Putamen (tissue), 1 donor: ENCODE measurements around the gene DPYSL5.
"Not testable (repeated sequence)": the region's sequence is repeated elsewhere in the genome, so short reads cannot be mapped to it uniquely, and the experiment has no call there.

Experiments used
- DNase-seq: peaks from one replicate; pipeline ENCODE4 v3.0.0-alpha.2; 2016; ENCODE audit warnings: low spot score

Gene DPYSL5

DNA sequence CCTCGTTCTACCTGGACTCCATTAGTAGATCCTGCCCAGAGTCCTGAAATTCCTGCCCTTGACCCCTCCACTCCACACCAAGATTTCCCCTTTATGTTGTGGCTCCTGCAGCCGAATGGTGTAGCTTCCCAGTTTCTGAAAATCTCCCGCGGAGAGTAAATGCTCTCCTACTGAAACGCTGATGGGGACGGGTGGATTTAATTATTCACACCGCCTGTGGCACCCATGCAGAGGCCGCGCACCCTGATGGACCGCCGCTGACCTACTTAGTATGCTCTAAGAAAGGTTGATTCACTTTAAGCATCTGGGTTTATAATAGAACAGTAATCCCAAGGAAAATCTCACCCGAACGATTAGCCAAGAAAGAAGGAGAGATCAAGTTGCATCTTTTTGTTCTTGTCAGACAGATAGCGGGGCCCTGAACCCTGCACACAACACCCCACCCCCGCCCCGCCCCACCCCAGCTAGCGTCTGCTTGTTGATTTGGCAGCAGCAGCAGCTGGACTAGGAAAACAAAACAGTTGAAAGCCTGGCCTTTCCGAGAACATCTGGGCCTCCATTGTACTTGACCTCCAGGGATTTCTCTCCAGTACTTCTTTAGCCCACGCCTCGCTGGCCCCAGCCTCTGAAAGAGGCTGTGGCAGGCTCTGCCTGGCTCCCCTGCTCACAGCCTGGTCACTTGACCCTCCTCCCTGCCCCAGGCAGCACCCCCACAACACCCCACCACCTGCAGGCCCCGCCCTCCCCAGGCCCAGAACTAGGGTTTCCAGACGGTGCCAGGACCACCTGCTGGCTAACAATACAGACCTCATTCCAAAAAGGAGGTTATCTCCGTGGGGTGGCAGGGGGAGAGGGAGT, 53.6 kb downstream of the DPYSL5 start:
- DNase-seq: peak; percentile 57

GRCh38 chr2:26903676-26904075, 55.7 kb downstream of the DPYSL5 start:
- no peak for DNase-seq

- no peak for DNase-seq
Measured at GRCh38 chr2:26904839-26905238, 56.9 kb downstream of the DPYSL5 start.

- DNase-seq: no peak
Measured at GRCh38 chr2:26905341-26906198, 57.6 kb downstream of the DPYSL5 start.

- DNase-seq: no peak
Measured at GRCh38 chr2:26907416-26907815, 59.5 kb downstream of the DPYSL5 start.

DNA sequence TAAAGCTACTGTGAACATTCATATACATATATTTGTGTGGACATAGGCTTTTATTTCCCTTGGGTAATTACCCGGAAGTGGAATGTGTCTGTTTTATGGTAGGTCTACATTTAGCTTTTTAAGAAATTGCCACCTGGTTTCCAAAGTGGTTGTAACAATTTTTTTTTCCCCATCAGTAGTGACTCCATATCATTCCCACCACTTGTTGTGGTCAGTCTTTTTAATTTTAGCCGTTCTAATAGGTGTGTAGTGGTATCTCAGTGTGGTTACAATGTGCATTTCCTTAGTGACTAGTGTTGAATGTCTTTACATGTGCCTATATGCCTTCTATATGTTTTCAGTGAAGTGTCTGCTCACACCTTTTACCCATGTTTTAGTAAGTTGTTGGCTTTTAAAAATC, 62.2 kb downstream of the DPYSL5 start:
- no peak for DNase-seq

DNA sequence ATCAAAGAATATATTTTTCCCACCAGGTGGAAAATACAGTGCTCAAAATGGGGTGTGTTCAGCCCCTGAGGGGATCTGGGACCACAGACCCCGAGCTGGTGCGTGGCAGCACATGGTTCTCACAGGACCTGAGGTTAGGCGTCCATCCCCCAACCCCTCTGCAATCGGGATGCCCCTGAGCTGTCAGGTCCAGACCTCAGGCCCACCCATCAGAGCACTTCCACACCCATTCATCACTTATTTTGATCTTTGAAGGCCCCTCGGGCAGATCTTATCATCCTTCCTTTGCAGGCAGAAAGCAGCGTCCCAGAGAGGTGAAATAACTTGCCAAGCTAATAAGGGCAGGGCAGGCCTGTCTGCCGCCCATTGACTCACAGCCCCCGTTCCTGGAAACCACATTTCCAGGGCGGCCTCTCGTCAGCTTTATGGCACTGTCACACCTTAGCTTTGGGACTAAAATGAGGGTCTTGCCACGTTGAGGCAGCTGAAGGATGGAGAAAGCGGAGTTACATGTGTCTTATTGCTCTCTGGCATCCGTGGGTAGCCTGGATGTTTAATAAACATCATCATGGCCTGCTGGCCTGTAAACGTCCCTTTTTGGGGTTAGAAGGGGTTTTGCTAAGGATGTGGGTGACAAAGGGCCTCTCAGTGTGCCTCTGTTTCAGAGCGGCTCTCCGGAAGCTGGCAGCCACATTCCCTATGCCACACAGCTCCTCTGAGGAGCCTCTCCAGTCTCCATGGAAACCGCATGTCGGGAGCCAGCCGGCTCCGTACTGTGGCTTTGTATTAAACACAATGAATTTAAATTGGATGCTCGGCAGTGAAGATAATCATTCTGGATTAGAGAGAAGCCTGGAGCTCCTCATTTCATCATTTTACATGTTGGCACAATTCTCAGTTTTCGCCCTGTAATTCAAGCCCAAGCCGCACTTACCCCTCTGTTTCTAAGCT, 64.3 kb downstream of the DPYSL5 start:
- DNase-seq: peak; percentile 87

DNA sequence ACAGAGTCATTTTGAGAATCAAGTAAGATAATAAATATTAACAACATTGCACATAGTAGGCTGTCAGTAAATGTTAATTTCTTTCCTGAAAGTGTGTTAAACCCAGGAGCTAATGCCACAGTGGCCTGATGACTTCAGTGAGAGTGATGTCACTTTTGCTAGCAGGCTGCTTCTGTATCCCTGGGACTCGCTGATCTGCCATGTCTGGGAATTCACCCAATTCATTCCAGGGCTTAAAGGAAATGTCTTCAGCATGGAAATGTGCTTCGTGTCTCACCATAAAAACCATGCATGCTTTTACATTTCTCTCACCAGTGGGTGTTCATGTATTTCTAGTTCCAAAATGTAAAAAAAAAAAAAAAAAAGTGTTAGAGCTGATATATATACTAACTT, 65.7 kb downstream of the DPYSL5 start:
- DNase-seq: peak; percentile 62

DNA sequence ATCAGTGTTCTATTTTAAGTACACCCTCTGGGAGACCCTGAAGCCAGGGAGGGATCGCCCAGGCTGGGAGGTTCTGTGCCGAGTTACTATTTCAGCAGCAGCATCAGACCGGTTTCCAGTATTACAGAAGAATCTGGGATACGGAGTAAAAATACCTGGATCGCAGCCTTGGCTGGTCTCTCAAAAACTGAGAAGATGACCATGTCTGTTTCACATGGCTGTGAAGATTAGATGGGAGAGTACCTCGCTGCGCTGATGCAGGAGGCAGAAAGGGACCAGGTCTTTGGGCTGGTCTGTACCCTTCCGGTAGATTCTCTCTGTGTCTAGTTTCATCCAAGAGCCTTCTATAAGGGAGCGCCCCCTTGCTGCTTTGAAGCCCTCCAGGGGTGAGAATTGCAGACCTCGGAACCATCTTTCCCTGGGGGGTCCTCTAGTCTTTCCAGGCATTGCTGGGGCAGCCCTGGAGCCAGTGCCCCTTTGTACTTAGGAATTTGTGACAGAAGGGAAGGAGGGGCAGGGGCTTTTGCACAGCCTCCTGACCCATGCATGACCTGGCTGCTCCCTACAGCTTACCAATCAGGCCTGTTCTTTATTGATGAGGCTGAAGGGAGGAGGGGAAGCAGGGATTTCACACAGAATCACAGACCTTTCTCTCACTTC, 66.2 kb downstream of the DPYSL5 start:
- no peak for DNase-seq

GRCh38 chr2:26914659-26915310, 66.9 kb downstream of the DPYSL5 start:
- DNase-seq: no peak

DNA sequence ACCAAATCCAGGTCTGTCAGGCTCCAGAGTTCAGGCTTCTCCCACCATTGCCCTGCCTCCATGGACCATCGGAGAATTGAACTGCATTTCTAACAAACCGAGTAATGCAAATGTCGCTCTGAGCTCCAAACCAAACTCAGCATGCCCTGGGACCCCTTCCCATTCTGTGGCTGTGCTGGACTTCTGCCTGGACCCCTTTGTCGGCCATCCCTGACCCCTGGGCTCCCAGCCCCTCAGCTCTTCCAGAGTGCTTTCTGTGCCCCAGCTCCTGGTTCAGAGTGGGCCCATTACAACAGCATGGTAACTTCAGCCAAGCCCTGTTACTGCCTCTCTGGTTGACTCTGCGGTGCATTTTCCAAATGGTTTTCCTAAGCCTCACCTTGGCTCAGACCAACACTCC, 67.4 kb downstream of the DPYSL5 start:
- DNase-seq: no peak

DNA sequence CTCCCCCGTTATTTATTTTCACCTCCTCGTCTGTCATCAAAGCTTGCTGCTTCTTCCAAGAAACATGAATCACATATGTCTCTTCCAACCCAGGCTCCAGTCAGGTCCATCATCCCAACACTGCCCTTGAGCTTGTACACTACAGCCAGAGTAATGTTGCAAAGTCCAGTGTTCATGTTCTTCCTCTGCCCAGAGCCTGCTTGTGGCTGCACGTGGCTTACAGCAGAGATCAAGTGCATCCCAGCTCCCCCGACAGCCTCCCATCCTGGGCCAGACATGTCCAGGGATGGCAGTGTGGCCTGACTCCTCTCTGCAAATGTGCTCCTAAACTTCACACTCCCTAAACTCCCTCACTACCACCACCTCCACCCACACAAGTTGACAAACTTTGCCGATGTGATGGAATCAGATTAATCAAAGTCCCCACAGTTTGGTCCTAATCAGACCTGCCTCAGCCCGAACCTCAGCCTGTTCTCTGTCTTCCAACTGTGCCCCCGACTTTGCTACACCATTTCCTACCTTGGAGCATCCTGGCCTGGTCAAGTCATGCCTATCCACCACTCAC, 68.3 kb downstream of the DPYSL5 start:
- DNase-seq: no peak

GRCh38 chr2:26917135-26917836, 69.4 kb downstream of the DPYSL5 start:
- no peak for DNase-seq

DNA sequence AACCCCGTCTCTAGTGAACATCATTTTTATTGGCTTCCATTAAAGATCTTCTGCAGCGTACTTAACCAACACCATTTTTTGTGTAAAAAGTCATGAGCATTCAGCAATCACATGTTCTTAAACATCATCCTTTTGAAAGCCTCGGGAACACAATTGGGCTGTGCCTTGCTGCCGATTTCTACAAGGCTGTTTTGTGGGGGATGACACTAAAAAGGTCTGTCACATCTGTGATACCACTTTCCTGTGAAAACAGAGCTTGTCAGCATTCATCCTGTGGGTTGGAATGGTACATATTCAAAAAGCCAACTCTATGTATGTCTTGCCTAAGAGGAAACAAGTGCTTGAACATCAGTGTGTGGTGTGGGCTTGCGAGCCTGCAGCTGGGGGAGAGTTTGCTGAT, 73.4 kb downstream of the DPYSL5 start:
- DNase-seq: peak; percentile 64

GRCh38 chr2:26922405-26923188, 74.7 kb downstream of the DPYSL5 start:
- peak; percentile 87 for DNase-seq

DNA sequence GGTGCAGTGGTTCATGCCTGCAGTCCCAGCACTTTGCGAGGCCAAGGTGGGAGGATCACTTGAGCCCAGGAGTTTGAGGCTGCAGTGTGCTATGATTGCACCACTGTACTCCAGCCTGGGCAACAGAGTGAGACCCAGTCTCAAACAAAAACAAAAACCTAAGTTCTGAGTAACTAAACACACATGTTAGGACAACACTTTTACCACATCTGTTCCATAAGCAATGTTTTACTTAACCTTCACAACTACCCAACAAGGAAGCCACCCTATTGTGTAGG, 75.2 kb downstream of the DPYSL5 start:
- not testable (repeated sequence) for DNase-seq

GRCh38 chr2:26924731-26925099, 76.8 kb downstream of the DPYSL5 start:
- DNase-seq: no peak

DNA sequence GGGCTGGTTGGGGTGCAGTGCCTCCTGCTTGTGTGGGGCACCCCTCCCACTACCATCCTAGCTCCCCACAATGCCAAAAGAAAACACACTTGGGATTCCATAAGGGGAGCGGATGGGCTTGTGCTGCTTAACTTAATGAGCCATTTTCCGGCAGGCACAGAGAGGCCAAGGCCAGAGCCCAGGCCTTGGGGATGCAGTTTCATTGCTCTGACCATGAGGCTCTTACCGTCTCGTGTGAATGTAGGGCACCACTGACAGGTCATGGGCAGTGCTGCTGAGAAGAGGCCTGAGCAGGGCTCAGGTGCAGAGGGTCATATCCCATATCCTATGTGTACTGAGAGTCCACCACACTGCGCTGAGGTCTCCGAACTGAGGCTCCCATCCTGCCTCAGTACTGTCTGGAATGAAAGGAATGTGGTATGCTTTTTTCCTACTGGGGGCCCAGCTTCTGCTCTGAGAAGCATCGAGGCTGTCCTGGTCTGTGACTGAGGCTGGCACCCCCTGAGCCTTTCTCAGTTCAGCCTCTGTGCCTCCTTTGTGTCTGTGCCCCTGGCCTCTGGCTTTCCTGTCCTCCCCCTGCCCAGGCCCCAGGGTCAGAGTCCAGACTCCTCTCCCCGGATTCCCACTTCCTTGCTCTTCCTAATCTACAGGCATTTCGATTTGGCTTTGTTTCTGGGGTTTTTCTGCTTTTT, 77.3 kb downstream of the DPYSL5 start:
- DNase-seq: no peak

DNA sequence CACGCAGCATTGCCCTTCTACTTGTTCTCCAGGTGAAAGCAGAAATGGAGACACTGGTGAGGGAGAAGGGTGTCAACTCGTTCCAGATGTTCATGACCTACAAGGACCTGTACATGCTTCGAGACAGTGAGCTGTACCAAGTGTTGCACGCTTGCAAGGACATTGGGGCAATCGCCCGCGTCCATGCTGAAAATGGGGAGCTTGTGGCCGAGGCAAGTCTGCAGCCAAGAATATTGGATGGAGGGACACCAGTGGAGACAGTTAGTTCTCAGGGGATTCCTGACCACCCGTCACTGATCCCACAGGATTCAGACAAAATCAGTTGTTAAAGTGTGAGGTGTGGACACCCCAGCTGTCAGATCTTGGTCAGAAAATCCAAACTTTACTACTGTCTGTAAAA, 79.3 kb downstream of the DPYSL5 start:
- DNase-seq: no peak
